WERI-Rb-1 (cell line): ENCODE data around the gene DAP.

Source experiments
- DNase-seq: peaks from one replicate; pipeline ENCODE4 v3.0.0-alpha.2; 2020
- H3K27ac ChIP-seq: fragments of 250-450 bp; sonication (Bioruptor Pico); 2 replicates; pipeline ENCODE4 v1.5.1; 2020; ENCODE audit warnings: mild to moderate bottlenecking, moderate library complexity
- H3K27me3 ChIP-seq: fragments of 250-450 bp; sonication (Bioruptor Pico); 2 replicates; pipeline ENCODE4 v1.5.1; 2021; ENCODE audit warnings: mild to moderate bottlenecking, low read depth, moderate library complexity; ENCODE audit not compliant: insufficient read depth, severe bottlenecking
- H3K36me3 ChIP-seq: fragments of 250-450 bp; sonication (Bioruptor Pico); 2 replicates; pipeline ENCODE4 v1.5.1; 2020; ENCODE audit warnings: mild to moderate bottlenecking, moderate library complexity
- H3K4me3 ChIP-seq: 2 replicates; pipeline ENCODE4 v1.5.1; 2011; ENCODE audit warnings: low read depth, mild to moderate bottlenecking, control low read depth, low read length
- H3K9me3 ChIP-seq: fragments of 250-450 bp; sonication (Bioruptor Pico); 2 replicates; pipeline ENCODE4 v1.5.1; 2021; ENCODE audit warnings: mild to moderate bottlenecking, moderate library complexity; ENCODE audit not compliant: severe bottlenecking
- TF ChIP-seq, protein P1 (sequence below): IDR thresholded peaks from 2 replicates; pipeline ENCODE4 v1.5.1; 2011; ENCODE audit warnings: low read depth, mild to moderate bottlenecking, control low read depth, inconsistent platforms, low read length

DAP gene

DNA sequence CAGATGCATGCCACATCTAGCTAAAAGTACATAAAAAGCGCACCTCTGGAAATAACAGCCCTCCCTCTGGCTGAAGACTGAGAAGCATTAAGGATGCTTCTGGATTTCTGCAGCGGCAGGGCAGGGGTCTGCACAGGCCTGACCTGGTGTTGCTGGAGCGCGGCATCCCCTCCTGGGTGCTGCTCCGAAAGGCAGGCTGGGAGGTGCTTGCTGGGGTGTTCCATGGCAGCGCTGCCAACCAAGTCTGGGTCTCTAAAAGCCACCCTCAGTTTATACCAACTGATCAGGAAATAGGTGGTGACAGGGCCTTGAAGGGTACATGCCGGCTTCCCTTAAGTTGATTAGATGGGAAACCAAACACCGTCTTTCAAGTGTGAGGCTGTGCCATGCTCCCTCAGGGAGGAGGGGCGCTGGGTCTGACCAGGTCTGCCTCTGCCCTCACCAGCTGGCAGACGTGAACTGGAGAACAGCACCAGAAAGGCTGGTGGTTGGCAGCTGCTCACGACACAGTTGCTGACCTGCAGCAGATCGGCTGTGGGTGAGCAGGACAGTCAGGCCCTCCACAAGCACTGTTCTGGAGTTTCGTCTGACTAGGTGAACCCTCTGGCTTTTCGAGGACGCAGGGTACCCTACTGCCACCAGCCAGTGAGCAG lies 81.6 kb downstream of the DAP start:
- Histone ChIP-seq H3K27ac (0 out of 2 replicates have a peak overlapping the region, but pooled peaks have one; percentile 2), H3K36me3 (peaks cover 27% of the 10 kb centered on the region), H3K9me3 (no peaks in the 10 kb centered on the region), H3K4me3 (no peak overlapping the region), H3K27me3 (no peaks in the 10 kb centered on the region)
- TF ChIP-seq, protein P1, sequence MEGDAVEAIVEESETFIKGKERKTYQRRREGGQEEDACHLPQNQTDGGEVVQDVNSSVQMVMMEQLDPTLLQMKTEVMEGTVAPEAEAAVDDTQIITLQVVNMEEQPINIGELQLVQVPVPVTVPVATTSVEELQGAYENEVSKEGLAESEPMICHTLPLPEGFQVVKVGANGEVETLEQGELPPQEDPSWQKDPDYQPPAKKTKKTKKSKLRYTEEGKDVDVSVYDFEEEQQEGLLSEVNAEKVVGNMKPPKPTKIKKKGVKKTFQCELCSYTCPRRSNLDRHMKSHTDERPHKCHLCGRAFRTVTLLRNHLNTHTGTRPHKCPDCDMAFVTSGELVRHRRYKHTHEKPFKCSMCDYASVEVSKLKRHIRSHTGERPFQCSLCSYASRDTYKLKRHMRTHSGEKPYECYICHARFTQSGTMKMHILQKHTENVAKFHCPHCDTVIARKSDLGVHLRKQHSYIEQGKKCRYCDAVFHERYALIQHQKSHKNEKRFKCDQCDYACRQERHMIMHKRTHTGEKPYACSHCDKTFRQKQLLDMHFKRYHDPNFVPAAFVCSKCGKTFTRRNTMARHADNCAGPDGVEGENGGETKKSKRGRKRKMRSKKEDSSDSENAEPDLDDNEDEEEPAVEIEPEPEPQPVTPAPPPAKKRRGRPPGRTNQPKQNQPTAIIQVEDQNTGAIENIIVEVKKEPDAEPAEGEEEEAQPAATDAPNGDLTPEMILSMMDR, result no peak
- no peak for DNase-seq

DNA sequence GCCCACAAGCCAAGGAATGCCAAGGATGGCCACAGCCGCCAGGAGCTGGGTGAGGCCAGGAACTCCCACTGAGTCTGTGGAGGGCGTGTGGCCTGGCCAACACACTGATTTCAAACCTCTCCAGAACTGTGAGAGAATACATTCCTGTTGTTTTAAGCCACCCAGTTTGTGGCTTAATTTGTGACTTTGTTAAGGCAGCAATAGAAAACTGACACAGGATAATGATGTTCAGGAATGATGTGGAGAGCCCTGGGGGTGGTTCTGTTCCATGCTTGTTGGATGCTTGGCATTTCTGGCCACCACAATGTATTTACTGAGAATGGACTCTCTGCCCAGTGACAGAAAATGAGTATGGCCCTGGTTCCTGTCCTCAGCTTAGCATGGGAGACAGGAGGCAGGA lies 82.8 kb downstream of the DAP start:
- H3K36me3 ChIP-seq, result peaks cover 24% of the 10 kb centered on the region
- peak overlapping the region; percentile 32 for H3K27ac ChIP-seq
- H3K9me3 ChIP-seq, result no peaks in the 10 kb centered on the region
- TF ChIP-seq, protein P1, result no peak
- DNase-seq, result no peak
- H3K4me3 ChIP-seq, result no peak overlapping the region
- no peaks in the 10 kb centered on the region for H3K27me3 ChIP-seq

DNA sequence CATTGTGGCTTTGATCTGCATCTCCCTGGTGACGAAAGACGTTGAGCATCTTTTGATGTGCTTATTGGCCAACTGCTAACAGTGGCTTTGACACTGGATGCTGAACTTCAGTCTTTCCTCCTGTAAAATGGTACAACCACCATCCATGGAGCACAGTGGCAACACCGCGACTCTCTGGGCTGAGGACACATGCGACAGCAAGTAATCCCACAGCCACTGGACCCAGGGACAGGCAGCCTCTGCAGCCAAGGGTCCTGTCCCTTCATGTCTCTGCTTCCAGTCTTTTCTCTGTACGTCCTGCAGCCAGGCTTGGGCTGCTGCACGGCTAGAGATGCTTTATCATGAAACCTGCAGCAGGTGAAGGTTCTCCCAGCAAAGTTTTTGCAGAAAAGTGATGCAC lies 83.5 kb downstream of the DAP start:
- no peak for DNase-seq
- no peak overlapping the region for H3K4me3 ChIP-seq
- H3K27me3 ChIP-seq, result no peaks in the 10 kb centered on the region
- TF ChIP-seq, protein P1, result no peak
- no peak overlapping the region; the same call in 1 of the 2 replicates for H3K27ac ChIP-seq
- H3K9me3 ChIP-seq, result no peaks in the 10 kb centered on the region
- peaks cover 18% of the 10 kb centered on the region for H3K36me3 ChIP-seq

DNA sequence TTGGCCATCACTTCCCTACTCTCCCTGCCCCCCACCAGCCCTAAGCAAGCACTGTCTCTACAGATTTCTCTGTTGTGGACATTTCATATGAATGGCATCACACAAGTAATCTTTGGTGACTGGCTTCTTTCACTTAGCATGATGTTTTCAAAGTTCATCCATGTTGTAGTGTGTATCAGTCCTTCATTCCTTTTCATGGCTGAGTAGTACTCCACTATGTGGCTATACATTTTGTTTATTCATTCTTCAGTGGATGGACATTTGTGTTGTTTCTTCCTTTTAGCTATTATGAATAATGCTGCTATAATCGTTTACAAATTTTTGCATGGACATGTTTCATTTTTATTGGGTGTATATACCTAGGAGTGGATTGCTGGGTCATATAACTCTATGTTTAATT lies 84.1 kb downstream of the DAP start:
- no peaks in the 10 kb centered on the region for H3K9me3 ChIP-seq
- DNase-seq, result no peak
- peaks cover 18% of the 10 kb centered on the region for H3K36me3 ChIP-seq
- H3K27me3 ChIP-seq, result no peaks in the 10 kb centered on the region
- TF ChIP-seq, protein P1, result no peak
- H3K27ac ChIP-seq, result no peak overlapping the region
- no peak overlapping the region for H3K4me3 ChIP-seq

DNA sequence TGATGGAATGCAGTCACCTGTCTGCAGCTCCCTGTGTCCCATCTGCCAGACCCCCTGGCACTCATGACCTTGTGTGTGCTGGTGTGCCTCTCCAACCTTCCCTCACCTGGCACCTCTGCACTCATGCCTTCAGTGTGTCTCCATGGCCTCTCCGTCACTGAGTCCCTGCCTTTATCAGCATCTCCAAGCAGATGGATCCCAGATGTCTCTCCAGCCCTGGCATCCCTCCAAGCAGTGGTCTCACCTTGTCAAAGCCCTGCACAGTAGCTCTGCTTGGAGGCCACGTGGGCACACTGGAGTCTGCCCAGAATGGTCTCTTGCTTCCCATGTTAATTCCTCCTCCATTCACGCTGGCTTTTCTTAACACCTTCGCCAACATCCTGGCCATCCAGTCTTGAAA lies 84.8 kb downstream of the DAP start:
- DNase-seq, result no peak

More for the DNA sequence above, 84.8 kb downstream of the DAP start:
- Histone ChIP-seq H3K4me3 (no peak overlapping the region), H3K9me3 (no peaks in the 10 kb centered on the region), H3K27ac (no peak overlapping the region), H3K27me3 (no peaks in the 10 kb centered on the region), H3K36me3 (peaks cover 18% of the 10 kb centered on the region)
- TF ChIP-seq, protein P1, result no peak
